Activated CD8-positive, alpha-beta memory T cell treated with anti-CD3 and anti-CD28 coated beads for 24 hours (primary cell): ENCODE measurements around the gene PDE6B.

Experiments
- DNase-seq: peaks from one replicate; pipeline ENCODE4 v3.0.0-alpha.2; 2020

The PDE6B gene

DNA sequence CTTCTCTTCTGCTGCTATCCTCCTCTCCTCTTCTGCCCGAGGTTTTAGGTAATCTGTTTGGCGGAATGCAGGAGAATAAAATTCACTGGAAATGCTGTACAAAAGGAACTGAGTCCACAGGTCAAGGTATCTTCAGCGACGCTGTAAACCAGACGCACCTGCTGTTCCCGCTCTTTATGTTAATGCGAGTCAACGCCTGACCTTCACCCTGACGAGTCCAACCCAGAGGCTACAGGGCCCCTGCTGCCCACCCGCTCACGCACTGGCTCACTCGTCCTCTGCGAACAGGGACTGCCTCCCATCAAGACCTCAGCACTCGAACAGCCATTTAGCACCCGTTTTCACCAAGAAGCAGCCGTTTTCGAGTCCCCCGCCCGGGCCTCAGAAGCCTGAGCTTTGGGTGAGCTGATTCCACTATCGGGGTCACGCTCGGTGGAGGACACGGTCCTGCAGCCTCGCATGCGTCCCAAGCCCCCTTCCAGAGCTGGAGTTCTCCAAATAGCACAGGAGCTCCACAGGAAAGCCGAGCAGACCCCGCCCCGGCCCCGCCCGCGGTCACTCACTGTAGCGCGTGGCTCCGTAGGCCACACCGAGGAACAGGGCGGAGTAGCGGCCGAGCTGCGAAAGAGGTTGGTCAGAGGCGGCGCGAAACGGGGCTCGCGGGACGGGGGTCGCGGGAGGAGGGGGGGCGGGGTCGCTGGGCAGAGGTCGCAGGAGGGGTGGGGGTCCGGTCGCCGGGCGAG, 48.1 kb downstream of the PDE6B start:
- DNase-seq: no peak

DNA sequence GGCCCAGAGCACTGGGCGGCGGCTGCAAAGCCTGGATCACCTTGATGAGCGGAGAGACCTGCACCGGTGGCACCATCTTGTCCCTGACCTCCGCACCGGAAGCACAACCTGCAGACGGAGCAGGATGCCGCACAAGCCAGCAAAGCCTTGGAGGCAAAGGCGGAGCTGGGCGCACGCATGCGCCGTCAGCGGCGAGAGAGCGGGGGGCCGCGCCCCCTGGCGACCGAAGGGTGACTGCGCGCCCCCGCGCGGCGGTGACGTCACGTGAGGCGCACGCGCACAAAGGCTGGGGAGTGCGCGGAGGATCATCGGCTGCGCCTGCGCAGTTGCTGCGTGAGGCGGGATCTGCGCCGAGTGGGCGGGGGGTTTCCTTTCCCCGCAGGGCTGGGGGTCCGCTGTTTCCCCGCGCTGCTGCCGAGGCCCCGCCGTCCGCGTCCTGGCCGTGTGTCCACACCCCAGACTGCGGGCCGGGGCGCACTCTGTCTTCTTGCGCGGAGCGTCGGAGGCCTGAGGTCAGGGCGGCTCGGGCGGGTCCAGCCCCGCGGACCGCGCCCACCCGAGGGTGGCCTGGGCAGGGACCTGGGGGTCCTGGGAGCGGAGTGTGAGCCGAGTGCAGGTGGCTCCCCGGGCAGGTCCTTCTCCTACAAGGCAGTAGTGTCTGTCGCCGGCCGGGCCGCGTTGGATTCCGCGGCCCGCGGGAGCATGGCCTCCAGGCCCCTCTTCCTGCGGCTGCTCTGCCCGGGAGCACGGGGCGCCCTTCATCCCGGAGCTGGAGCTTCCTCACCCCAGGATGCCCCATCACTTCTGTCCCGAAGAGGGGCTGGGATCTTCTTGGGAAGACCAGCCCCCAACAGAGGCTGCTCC, 49.0 kb downstream of the PDE6B start, which contains the start of the genes ATP5ME and MYL5:
ATP5ME (minus strand) TSS at position 105 of the 864 bp plus-strand sequence; CDS start at position 76, 29 bp downstream.
MYL5 (plus strand) TSS at position 371 of the 864 bp plus-strand sequence. CDS start 3,485 bp downstream, outside the sequence.
- DNase-seq: peak; percentile 100

DNA sequence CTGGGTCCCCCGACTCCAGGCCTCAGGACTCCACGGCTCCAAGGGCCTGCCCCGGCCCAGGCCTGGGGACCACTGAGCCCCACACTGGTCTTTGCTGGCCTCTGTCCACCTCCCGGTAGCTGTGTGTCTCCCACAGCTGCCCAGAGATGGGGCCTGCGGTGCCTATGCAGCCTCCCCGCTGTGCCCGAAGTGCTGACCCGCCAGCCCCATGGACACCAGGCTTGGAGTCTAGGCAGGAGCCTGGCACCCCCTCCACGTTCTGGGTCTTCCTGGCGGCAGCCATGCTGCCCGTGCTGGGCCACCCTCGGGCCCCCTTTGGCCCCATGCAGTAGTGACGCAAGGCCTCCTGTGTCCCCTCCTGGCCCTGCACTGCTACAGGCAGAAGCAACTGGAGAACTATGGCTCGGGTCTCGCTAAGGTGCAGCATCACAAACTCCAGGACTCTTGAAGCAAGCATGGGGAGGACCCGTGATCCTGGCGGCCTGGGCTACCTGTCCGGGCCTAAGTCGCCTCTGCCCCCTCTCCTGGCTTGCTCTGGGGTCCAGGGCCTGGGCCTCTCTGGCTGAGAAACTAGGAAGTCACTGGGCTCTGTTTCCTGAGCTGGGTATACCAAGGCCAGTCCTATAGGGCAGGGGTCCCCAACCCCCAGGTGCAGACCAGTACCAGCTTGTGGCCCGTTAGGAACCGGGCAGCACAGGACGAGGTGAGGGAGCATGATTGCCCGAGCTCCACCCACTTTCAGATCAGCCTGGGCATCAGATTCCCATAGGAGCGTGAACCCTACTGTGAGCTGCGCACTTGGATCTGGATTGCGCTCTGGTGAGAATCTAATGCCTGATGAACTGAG, 49.9 kb downstream of the PDE6B start:
- peak; percentile 83 for DNase-seq

DNA sequence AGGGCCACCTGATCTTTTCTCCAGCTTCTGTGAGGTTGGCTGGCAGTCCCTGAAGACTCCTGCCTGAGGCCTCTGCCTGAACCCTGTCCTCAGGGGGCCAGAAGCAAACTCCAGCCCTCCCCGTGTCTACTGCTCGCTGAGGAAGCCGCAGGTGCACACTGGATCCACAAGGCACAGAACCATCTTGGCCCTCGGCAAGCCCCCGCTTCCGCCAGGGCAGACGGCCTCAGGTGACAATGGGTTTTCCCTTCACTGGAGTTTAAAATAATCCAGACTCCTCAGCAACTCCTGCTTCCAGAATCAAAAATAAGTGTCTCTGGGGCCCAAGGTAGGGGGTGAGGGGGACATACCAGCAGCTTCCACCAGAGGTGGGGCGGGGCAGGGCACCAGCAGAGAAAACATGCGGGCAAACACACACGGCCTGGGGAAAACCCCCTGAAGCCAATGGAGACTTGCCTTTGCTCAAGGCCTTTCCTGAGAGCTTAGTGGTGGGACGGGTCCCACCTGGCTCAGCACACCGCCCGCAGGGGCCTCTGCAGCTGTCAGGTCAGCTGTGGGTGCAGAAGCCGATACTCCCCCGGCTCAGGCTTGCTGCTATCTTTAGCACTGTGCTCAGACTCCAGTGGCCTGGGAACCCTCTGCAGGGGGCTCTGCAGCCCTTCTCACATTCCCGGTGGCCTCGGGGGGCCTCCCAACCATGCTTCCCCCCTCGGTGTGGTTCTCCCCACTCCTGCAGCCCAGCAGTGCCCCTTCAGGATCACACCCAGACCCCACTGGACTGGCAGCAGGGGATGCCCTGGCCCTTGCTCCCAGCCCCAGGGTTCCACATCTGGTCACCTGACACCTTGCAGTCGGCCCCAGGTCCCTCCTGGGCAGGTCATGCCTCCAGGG, 50.9 kb downstream of the PDE6B start:
- no peak for DNase-seq

DNA sequence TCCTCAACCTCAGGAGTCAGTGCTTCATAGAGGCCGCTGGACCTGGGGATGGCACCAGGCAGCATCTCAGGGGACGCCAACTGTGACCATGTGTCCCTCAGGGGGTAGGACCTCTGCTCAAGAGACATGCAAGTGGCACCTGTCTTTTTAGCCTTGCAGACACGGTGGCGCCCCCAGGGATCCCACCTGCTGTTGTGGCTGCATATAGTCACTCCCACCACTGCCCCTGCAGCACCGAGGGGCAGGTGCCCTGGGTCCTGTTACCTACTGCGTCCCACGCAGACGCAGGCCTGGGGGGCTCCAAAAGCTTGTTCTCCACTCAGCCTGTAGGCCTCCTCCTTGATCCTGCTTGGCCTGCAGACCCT, 51.5 kb downstream of the PDE6B start:
- DNase-seq: no peak

DNA sequence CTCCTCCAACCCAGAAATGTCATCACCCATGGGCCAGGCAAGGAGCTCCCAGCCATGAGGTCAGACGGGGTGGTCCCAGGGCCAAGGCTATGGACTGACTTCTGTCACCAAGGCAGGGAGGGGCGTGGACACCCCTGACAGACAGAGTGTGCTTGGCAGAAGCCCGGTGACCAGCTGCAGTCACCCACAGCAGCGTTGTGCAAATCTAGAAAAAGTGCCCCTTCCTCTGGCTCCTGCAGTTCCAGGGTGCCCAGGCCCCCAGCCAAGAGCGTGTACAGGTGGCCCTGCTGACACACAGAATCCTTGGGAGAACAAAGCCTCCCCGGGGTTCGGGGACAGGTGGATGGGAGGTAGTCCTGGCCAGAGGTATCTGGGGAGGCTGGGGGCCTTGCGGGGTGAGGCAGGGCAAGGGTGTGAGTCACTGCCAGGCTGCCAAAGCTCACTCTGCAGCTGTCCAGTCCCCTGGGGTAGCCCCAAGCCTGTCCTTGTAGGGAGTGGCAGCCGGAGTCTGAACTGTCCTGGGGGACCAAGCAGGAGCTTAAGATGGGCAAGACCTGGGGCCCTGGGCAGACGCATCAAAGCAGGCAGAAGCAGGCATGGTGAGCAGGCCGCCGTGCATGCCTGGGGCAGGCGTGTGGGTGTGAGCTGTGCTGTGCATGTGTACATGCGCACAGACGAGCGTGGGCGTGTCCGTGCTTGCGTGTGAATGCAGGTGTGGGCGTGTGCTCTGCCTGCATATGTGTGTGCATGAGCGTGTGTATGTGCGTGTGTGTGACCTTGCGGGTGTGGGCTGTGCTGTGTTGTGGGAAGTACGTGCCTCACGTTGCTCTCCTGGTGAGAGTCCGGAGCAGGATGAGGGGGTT, 52.3 kb downstream of the PDE6B start:
- no peak for DNase-seq

DNA sequence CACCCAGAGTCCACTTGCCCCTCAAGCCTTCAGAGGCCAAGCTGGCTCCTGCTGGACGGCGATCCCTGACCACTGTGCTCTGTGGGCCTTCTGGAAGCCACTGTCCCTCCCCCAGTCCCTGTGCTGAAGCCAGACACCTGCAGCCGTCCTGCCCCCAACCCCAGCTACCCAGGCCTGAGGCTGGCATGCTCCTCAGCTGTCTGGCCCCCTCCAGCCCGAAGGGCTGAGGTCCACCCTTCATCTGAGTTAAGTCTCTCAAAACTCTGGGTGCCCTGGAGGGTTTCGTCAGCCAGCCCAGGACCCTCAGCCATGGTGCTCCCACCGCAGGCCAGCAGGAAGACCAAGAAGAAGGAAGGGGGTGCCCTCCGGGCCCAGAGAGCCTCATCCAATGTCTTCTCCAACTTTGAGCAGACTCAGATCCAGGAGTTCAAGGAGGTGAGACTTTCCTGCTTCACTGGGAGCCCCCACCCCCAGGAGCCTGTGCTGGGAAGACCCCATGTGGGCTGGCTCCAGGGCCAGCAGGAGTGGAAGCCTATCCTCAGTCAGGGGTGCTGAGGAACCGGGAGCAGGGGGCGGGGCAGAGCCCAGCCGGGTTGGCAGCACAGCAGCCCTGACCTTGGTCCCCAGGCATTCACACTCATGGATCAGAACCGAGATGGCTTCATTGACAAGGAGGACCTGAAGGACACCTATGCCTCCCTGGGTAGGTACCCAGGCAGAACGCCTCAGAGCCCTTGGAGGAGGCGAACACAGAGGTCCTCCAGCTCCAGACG, 53.1 kb downstream of the PDE6B start:
- no peak for DNase-seq

DNA sequence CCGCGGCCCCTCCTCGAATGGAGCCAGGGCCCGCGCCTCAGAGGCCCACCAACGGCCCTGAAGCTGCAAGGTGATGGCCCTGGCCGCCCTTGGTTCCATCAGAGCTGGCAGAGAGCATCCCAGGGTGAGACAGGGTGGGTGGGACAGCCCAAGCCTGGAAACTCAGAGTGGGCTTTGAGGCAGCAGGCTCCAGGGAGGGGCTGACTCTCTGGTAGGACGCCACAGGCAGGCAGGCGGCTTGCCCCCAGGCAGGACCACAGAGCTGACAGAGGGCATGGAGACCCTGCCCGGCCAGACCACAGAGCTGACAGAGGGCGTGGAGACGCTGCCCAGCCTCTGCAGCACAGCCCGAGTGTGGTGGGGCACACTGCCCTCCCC, 53.7 kb downstream of the PDE6B start:
- no peak for DNase-seq

DNA sequence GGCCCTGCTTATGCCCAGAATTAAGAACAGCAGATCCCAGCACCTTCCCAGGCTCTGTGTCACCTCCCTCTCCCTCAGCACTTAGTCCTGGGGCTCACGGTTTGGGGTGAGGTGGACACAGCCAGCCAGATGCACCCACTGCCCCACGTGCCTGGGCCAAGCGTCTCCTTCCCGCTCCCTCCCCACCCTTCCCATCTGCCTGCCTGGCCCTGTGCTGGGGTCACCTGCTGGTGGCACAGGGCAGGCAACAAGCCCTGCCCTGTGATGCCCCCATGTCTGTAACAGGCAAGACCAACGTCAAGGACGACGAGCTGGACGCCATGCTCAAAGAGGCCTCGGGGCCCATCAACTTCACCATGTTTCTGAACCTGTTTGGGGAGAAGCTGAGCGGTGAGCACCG, 54.3 kb downstream of the PDE6B start:
- no peak for DNase-seq

DNA sequence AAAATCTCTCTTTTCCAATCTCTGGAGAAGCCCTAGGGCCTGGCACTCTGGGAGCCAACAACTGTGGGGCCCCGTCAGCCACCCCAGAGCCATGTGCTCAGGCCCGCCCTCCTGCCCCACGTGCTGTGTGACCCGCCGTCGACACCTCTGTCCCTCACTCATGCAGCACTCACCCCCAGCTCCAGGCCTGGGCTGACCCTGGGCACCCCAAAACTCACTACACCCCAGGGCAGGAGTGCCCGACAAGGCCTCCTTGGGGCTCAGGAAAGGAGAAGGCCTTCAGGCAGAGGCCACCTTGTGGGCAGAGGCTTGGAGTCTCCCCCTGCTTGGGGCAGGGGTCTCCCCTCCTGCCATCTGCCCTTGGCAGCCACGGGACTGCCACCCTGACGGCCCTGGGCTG, 54.7 kb downstream of the PDE6B start:
- no peak for DNase-seq

DNA sequence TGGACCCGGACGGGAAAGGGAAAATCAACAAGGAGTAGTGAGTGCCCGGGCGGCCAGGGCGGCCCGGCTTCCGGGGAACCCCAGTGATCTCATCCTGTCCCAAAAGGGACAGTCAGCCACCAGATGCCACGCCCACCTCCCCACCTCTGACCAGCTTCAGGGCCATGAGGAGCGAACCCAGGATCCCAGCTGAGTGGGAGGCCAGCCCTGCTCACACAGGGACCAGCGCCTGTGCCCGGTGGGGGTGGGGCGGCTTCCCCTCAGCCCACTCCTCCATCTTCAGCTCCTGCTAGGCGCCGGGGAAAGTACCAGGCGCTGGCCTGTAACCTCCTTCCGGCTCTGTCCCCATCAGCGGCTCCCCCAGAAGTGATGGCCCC, 55.2 kb downstream of the PDE6B start:
- DNase-seq: no peak

DNA sequence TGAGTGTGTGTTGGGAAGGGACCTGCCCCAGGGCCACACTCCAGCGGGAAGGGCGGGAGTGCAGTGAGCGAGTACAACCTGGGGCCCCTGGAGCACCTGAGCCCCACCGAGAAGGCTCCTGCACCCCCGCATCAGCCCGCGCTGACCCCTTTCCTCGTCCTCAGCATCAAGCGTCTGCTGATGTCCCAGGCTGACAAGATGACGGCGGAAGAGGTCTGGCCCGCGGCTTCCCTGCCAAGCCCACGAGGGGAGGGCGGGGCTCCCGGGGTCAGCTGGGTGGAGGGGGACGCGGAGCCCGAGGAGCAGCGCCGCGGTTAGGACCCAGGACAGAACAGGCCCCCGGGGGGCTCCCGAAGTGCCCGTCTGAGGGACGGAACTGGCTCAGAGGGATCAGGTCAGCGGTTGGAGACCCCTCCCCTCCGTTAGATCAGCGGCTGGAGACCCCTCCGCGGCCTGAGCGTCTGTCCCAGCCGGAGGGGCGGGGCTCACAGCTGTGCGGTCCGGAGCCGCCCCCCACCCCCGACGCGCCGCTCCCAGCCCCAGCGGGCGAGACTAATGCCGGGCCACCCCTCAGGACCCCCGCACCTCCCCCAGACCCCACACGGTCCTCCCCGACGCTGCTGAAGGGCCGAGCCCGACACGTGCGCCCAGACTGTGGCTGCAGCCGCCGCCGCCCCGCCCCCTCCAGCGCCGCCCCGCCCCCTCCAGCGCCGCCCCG, 55.7 kb downstream of the PDE6B start:
- DNase-seq: peak; percentile 84

DNA sequence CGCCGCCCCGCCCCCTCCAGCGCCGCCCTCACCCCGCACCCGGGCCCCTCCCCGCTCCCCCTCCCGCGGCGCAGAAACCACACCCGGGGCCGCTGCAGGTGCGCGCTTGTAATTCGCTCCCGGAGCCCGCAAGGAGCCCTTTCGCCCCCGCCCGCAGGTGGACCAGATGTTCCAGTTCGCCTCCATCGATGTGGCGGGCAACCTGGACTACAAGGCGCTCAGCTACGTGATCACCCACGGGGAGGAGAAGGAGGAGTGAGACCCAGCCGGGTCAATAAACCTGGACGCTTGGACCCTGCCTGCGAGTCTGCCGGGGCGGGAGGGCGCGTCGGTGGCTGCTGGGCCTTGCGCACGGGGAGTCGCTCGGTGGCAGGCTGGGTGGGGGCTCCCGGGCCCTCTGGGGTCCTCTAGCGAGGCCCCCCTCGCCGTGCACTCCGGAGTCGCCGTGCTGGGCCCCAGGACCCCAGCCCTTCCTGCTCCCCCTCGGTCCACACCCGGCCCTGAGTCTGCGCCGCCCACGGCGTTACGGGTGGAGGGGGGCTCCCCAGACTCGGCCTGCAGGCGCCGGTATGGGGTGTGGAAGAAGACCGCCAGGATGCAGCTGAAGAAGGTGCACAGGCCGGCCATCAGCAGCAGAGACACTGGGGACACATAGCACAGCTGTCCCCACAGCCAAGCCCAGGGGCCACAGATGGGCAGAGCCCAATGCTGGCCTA, 56.5 kb downstream of the PDE6B start:
- DNase-seq: no peak

DNA sequence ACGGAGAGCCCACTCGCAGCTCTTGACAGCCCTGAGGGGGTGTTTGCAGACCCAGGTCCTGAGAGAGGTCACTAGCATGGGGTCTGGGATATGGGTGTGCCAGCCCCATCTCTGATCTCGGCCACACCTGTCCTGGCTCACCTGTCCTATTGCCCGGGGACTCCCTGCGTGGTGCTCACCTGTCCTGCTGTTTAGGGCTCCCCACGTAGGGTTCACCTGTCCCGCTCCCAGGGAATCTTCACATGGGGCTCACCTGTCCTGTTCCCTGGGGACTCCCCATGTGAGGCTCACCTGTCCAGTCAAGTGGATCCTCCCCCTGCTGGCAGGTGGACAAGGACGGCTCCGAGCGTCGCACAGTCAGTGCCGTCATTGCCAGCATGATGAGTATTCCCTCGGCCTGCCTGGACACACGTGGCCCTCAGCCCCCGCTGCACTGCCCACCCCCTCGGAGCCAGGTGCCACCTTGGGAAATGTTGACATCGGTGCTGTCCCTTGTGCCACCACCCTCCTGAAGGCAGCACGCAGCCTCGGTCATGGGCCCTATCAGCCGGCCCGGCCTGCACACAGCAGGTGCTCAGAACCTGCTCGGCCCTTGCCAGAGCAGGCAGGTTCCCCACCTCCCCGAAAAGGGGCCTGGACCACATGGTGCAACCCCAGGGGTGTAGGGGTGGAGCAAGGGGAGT, 57.3 kb downstream of the PDE6B start:
- DNase-seq: no peak

DNA sequence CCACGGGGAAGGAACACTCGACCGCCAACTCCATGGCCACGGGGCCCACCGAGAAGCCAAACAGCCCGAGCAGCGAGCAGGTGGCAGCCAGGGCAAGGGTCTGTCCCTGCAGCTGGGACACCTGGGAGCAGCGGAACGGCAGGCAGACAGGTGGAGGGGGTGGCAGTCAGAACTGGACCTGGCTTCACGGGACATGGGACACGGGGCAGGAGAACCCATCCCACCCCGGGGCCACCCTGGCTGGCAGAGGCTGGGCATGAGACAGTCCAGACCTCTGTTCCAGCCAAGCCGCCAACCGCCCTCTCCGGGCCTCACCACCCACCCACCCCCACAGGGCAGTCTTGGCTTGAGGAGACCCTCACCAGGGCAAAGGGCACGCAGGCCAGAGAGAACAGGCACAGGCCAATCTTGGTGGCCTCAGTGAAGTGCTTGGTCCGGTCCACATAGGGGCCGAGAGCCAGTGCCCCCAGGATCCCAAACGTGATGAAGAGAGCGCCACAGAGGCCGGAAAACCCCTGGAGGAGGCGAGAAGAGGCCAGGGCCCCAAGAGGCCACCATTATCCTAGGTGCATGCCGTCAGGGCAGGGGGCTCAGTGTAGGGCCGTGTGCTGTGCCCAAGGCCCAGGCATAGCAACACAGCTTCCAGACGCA, 58.0 kb downstream of the PDE6B start:
- no peak for DNase-seq

DNA sequence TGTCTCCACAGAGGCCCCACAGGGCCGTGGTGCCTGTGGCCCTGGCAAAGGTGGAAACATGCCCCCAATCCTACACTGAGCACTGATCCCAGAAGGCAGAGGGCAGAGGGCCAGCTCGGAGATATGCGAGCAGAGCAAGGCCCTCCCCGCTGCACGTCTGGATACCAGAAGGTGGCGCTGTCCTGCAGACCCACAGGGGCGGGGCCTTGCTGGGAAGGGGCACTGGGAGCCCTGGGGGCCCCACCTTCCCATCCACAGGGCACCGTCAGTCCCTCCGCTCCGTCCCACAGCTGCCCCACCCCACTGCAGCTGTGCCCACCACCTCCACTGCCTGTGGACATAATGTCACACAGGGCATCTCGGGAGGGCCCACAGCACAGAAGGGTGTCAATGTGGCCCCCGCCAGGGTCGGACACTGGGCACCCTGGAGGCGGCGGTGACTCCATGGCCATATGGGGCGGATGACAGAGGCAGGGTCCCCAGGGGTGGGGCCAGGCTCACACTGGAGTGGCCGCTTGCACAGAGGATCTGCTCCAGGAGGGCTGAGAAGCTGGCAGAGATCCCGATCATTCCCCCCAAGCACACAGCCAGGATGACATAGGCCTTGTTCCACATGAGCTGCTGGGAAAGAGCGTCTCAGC, 58.7 kb downstream of the PDE6B start:
- DNase-seq: no peak

DNA sequence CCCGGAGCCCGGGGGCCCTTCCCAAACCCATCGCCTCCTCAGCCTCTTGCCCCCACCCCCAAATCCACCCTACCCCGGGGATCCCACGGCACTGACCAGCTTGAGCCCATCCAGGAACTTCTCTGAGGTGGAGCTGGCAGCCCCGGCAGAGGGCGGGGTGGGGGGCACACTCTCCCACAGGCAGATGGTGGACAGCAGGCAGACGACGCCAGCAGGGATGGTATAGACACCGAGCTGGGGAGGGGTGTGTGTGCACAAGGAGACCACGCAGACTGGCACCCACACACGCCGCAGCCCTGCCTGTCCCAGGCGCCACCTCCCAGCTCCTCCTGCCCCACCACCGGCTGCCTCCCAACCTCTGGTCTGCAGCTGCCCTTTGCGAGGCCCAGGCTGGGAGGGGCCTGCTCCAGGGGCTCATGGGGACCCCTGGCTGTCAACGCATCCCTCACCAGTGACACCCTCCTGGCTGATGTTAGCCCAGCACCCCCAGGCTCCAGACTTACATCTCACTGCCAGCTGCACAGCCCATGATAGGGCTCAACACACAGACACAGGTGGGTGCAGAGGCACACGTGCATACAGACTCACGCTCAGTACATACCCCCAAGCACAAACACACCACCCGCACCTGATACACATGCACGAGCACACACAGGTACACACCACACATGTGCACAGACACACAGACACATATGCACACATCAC, 59.4 kb downstream of the PDE6B start:
- no peak for DNase-seq
